Fibroblast of the aortic adventitia (primary cell): ENCODE data around the gene ADAMTS5. TPM values are rescaled to one million over a fixed set of nuclear protein-coding genes. Genes with fewer than 3 reads are reported as not detected.
A peak's percentile ranks its signal among the peaks of the same experiment; 100 is the strongest.

Source experiments
- DNase-seq: peaks from one replicate; pipeline ENCODE4 v3.0.0-alpha.2; 2010; ENCODE audit warnings: low read depth
- H3K4me3 ChIP-seq: 2 replicates; pipeline ENCODE4 v1.5.1; 2011; ENCODE audit warnings: low read depth, mild to moderate bottlenecking, control low read depth, low read length, moderate library complexity
- total RNA-seq: library from RNA; depleted of rRNA; stranded (reverse); fragments of >200 nt; gene quantifications from 2 replicates; pipeline ENCODE4 v1.2.3, GENCODE V29; 2012; ENCODE audit warnings: low replicate concordance
- TF ChIP-seq, protein P1 (sequence below): IDR thresholded peaks from 2 replicates; pipeline ENCODE4 v1.5.1; 2011; ENCODE audit warnings: mild to moderate bottlenecking, low read length, control low read depth, inconsistent platforms; ENCODE audit not compliant: insufficient read depth

The ADAMTS5 gene
- total RNA-seq = 4.6 and 24.0 TPM in 2 replicates

DNA sequence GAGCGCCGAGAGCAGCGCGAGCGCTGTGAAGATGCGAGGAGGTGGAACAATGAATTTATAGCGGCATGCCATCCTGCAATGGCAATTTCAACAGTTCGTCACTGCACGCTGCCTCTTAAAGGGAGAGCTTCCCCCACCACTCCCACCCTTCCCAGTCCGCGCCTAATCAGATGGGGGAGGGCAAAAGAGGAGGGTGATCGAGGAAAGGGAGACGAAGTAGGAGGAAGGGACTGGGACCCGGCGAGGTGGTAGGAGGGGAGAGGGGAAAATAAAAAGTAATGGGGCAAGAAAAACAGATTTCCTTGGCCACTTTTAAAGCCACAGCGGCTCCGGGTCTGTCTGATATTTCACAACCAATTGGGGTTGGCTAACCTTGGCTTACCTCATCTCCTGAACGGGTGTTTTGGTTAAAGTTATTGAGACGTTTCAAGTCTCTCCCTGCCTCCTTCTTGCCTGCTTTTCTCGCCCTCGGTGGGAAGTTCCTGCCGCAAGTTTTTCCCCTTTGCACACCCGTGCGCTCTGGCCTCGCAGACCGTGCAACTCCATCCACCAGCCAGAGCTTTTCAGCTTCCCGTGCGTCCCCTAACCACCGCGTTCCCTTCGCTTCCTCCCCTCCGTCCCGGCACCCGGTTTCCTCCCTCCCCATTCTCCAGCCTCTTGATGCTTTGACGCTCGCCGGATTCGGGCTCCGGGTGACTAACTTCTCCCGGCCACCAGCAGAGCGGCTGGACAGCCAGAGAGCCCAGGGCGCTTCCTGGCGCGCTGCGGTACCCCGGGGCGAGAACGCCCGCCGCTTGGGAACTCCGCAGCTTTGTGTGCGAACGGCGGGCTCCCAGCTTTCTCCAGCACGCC is at the start of gene ADAMTS5:
ADAMTS5 (minus strand) TSS at position 27 of the 852 bp plus-strand sequence. CDS start 697 bp downstream, outside the sequence.
- TF ChIP-seq, protein P1, sequence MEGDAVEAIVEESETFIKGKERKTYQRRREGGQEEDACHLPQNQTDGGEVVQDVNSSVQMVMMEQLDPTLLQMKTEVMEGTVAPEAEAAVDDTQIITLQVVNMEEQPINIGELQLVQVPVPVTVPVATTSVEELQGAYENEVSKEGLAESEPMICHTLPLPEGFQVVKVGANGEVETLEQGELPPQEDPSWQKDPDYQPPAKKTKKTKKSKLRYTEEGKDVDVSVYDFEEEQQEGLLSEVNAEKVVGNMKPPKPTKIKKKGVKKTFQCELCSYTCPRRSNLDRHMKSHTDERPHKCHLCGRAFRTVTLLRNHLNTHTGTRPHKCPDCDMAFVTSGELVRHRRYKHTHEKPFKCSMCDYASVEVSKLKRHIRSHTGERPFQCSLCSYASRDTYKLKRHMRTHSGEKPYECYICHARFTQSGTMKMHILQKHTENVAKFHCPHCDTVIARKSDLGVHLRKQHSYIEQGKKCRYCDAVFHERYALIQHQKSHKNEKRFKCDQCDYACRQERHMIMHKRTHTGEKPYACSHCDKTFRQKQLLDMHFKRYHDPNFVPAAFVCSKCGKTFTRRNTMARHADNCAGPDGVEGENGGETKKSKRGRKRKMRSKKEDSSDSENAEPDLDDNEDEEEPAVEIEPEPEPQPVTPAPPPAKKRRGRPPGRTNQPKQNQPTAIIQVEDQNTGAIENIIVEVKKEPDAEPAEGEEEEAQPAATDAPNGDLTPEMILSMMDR = peak; percentile 24
- H3K4me3 ChIP-seq = peak within 1 kb of the TSS; percentile 76
- peak; percentile 83 for DNase-seq

DNA sequence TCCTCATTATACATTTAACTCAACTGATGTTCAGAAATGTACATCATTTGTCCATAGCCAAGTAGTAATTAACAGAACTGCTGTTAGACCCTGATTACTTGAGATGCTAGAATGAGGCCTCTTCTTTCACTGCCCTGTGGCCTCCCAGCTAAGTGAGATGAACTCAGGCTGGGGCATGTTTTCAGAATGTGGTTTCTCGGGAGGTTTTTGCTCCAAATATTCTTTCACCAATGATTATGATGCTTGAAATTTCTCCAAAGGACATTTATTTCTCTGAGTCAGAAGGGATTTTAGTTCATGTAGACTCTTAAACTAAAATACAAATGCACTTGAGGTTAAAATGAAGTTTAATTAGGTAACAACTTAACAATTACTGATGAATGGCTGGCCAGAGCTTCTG is 34.6 kb upstream of the ADAMTS5 start:
- TF ChIP-seq, protein P1 = no peak
- DNase-seq = no peak
- H3K4me3 ChIP-seq = no peak overlapping the region

DNA sequence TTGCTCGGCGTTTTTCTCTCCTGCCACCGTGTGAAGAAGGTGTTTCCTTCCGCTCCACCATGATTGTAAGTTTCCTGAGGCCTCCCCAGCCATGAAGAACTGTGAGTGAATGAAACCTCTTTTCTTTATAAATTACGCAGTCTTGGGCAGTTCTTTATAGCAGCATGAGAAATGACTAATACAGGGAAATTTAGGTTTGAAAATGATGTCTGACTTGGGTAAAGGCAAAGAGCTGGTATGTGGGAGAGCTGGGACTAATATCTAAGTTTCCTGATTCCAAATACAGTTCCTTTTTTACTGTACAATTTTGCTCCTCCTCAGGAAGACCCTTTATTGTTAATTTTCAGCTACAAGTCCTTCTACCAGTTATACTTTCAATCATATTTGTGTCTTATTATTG is 16.7 kb upstream of the ADAMTS5 start:
- H3K4me3 ChIP-seq = no peak overlapping the region
- no peak for DNase-seq
- TF ChIP-seq, protein P1 = no peak

DNA sequence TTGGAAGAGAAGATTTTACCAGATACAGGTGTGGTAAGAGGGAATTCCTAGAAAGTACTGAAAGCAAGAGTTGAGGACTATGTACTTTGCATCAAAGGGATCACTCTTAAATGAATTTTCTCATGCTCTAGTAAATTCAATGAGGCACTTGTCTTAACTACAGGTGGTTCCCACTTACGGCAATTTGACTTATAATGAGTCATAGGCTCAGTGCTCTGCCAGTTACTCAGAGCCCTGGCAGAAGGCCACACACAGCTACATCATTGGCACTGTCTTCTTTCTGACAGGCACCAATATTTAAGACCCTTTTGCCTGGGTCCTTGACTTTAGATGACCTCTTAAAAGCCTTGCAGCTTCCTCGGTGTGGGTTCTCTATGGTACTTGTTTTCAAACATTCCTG is 15.9 kb upstream of the ADAMTS5 start:
- DNase-seq = peak; percentile 51
- TF ChIP-seq, protein P1 = no peak
- no peak overlapping the region for H3K4me3 ChIP-seq

DNA sequence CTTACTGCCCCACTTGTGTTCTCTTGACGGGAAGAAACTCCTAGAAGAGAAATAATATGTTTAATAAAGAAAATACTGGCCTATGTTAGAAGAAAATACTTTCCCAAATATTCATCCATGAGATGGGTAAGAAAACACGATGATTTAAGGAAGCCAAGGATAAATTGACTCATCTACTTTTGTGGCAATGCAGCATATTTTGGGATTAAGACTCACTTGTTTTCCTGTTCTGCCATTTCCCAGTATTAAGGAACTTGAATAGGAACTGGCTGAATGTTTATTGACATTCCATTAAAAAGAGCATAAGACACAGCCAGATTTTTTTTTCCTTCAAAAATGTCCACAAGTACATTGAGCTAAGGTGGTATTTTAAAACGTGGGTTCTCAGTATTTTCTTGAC is 10.9 kb upstream of the ADAMTS5 start:
- TF ChIP-seq, protein P1 = no peak
- no peak for DNase-seq
- no peak overlapping the region for H3K4me3 ChIP-seq

DNA sequence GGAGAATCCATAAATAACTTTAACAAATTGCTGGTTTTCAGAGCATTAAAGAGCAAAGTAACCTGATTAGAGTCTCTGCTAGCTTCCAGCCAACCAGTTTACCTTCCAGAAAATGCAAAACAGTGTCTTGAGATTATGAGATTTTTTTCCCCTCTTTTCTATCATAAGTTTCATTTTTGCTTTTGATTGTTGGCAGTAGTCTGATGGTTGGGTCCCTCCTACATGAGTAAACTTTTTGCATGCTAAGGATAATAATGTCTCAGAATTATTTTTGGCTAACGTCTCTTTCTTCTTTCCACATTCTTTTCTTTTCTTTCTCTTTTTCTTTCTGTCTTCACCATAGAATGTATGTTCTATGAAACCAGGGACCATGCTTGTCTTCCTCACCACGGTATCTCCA is 6.3 kb upstream of the ADAMTS5 start:
- DNase-seq = peak; percentile 32
- no peak overlapping the region for H3K4me3 ChIP-seq
- TF ChIP-seq, protein P1 = no peak
